Adipocyte (in vitro differentiated cells): Measurements from ENCODE around the gene TPI1.

Experiments used
- DNase-seq: peaks from one replicate; pipeline ENCODE4 v3.0.0-alpha.2; 2015; ENCODE audit warnings: low read depth
- H3K27me3 ChIP-seq: replicated peaks from 2 replicates; pipeline ENCODE4 v1.7.0; 2013; ENCODE audit warnings: mild to moderate bottlenecking, low read length, moderate library complexity; ENCODE audit not compliant: control insufficient read depth, insufficient read depth
- H3K36me3 ChIP-seq: 2 replicates; pipeline ENCODE4 v1.7.0; 2013; ENCODE audit warnings: low read length, mild to moderate bottlenecking, moderate library complexity; ENCODE audit not compliant: control insufficient read depth, insufficient read depth, severe bottlenecking
- H3K4me1 ChIP-seq: 2 replicates; pipeline ENCODE4 v1.7.0; 2013; ENCODE audit warnings: mild to moderate bottlenecking, low read length, moderate library complexity; ENCODE audit not compliant: control insufficient read depth, insufficient read depth
- H3K4me3 ChIP-seq: 2 replicates; pipeline ENCODE4 v1.7.0; 2013; ENCODE audit warnings: mild to moderate bottlenecking, low read length, moderate library complexity
- H3K9ac ChIP-seq: 2 replicates; pipeline ENCODE4 v1.7.0; 2013; ENCODE audit warnings: mild to moderate bottlenecking, low read length, moderate library complexity
- H3K9me3 ChIP-seq: 2 replicates; pipeline ENCODE4 v1.7.0; 2013; ENCODE audit warnings: mild to moderate bottlenecking, low read length, moderate library complexity; ENCODE audit not compliant: control insufficient read depth

TPI1 gene

DNA sequence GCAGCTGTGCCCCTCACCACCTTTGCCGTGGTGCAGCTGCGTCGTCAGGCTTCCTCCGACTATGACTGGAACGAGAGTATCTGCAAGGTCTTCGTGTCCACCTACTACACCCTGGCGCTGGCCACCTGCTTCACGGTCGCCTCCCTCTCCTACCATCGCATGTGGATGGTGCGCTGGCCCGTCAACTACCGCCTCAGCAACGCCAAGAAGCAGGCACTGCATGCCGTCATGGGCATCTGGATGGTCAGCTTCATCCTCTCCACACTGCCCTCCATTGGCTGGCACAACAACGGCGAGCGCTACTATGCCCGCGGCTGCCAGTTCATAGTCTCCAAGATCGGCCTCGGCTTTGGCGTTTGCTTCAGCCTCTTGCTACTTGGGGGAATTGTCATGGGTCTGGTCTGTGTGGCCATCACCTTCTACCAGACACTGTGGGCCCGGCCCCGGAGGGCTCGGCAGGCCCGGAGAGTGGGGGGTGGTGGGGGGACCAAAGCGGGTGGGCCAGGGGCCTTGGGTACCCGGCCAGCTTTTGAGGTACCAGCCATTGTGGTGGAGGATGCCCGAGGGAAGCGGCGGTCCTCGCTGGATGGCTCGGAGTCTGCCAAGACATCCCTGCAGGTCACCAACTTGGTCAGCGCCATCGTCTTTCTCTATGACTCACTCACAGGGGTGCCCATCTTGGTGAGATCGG is 43.1 kb upstream of the TPI1 start:
- DNase-seq = no peak
- peaks cover 13% of the 10 kb centered on the region for H3K4me1 ChIP-seq
- peaks cover 32% of the 10 kb centered on the region for H3K27me3 ChIP-seq

DNA sequence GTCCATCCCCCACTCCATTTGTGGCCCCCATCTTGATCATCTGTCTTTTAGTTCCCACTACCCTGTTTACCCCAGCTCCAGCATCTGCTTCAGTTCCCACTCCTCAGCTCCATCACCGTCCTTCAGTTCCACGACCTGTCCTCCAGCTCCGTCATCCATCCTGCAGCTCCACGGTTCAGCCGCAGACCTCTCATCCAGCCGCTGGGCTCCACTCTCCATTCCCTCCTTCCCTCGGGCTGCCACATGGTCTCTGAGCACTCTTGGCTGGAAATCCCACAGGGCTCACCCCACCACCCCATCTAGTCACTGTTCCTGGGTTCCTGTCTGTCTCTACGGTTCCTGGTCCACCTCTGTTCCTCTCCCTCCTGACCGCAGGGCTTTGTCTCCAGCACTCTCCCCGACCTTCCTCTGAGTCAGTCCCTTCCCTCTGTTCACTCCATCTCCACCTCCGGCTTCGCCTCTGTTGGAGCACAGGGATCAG is 42.4 kb upstream of the TPI1 start:
- Histone ChIP-seq H3K4me1 (peaks cover 13% of the 10 kb centered on the region), H3K4me3 (no peak overlapping the region), H3K27me3 (peaks cover 28% of the 10 kb centered on the region)

More for the DNA sequence above, 43.1 kb upstream of the TPI1 start:
- Histone ChIP-seq H3K4me3 (no peak overlapping the region), H3K36me3 (no peaks in the 10 kb centered on the region), H3K9ac (no peak overlapping the region), H3K9me3 (no peaks in the 10 kb centered on the region)

DNA sequence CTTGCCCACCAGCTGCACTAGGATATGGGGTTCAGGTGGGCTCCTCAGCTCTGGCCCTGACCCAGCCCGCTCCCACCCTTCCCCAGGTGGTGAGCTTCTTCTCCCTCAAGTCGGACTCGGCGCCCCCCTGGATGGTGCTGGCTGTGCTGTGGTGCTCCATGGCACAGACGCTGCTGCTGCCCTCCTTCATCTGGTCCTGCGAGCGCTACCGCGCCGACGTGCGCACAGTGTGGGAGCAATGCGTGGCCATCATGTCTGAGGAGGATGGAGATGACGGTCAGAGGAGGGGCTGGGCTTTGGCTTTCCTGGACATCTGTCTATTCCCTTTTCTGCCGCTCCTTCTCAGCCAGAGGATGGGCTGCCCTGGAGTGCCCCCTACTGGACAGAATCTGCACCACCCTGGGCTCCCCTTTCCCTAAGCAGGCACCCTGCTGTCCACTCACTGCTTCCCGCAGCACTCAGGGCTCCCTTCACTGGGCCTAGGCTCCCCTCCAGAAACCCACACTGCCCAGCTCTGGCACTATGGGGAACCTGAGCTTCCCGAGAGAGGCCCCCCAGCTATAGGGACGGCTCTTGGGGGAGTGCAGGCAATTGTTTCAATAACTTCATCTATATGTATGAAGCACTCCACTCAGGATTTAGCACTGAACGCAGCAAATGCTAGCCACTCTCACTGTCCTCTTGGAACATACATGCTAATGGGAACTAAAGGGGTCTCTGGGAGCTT is 41.8 kb upstream of the TPI1 start:
- H3K4me3 ChIP-seq = no peak overlapping the region
- no peaks in the 10 kb centered on the region for H3K9me3 ChIP-seq
- no peak overlapping the region for H3K9ac ChIP-seq
- peaks cover 13% of the 10 kb centered on the region for H3K4me1 ChIP-seq
- peaks cover 22% of the 10 kb centered on the region for H3K27me3 ChIP-seq
- no peaks in the 10 kb centered on the region for H3K36me3 ChIP-seq
- peak; percentile 93 for DNase-seq

More for the DNA sequence above, 42.4 kb upstream of the TPI1 start:
- Histone ChIP-seq H3K9me3 (no peaks in the 10 kb centered on the region), H3K36me3 (no peaks in the 10 kb centered on the region), H3K9ac (no peak overlapping the region)
- peak; percentile 19 for DNase-seq

DNA sequence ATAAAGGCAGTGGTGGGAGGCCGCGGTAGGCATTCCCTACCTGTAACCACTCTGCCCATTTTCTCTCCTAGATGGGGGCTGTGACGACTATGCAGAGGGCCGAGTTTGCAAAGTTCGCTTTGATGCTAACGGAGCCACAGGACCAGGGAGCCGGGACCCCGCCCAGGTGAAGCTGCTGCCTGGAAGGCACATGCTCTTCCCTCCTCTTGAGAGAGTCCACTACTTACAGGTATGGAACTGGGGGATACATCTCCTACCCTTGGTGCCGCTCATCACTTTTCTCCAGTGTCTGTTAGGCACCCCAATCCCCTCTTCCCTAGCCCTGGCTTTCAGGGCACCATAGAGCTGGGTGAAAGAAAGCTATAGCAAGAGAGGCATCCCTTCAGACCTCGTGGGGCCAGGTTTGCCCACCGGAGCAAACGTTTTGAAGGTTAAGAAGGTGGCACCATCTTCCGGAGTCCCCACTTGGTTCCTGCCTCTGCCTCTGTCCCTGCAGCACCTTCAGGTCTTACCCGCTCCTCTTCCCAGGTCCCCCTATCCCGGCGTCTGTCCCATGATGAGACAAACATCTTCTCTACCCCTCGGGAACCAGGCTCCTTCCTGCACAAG is 41.1 kb upstream of the TPI1 start:
- no peaks in the 10 kb centered on the region for H3K9me3 ChIP-seq
- DNase-seq = no peak

DNA sequence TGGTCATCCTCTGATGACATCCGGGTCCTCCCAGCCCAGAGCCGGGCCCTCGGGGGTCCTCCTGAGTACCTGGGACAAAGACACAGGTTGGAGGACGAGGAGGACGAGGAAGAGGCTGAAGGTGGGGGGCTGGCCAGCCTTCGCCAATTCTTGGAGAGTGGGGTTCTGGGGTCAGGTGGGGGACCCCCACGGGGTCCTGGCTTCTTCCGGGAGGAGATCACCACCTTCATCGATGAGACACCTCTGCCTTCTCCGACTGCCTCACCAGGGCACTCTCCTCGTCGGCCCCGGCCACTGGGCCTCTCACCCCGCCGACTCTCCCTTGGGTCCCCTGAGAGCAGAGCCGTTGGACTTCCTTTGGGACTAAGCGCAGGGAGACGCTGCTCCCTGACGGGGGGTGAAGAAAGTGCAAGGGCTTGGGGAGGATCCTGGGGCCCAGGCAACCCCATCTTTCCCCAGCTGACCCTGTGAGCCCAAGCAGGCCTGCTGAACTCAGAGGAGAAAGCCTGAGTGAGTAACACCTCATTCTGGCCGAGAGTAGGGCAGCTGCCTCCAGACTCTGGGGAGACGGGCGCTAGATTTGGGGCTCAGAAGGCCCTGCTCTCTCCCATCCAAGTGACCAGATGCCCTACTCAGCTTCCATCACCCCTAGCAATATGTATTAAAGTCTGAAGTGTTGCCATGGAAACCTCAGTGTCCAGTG is 40.4 kb upstream of the TPI1 start:
- Histone ChIP-seq H3K36me3 (no peaks in the 10 kb centered on the region), H3K4me3 (no peak overlapping the region), H3K27me3 (peaks cover 20% of the 10 kb centered on the region), H3K9me3 (no peaks in the 10 kb centered on the region), H3K4me1 (peaks cover 7% of the 10 kb centered on the region), H3K9ac (peak overlapping the region; percentile 69)
- DNase-seq = no peak

More for the DNA sequence above, 41.1 kb upstream of the TPI1 start:
- Histone ChIP-seq H3K36me3 (no peaks in the 10 kb centered on the region), H3K27me3 (peaks cover 22% of the 10 kb centered on the region), H3K9ac (no peak overlapping the region), H3K4me3 (no peak overlapping the region), H3K4me1 (peaks cover 9% of the 10 kb centered on the region)

DNA sequence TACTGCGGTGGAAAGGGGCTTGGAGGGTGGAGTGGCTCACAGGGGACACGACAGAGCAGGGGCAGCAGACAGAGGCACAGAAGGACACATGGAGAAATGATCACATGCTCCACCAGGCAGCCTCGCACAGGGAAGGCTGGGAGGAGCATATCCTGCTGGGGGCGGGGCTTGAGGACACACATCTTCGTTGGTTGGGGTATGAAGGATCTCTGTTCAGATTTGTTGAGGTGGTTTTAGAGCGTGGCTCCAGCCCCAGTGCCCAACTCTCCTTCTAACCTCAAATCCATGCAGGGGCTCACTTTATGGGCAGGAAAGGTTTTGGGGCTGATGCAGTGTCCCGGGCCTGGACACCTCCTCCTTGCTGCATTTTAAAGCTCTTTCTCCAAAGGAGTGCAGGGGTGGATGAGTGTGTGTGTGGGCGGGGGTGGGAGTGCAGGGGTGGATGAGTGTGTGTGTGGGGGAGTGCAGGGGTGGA is 39.9 kb upstream of the TPI1 start:
- Histone ChIP-seq H3K9me3 (no peaks in the 10 kb centered on the region), H3K4me3 (no peak overlapping the region), H3K27me3 (peaks cover 15% of the 10 kb centered on the region), H3K4me1 (peaks cover 6% of the 10 kb centered on the region), H3K36me3 (no peaks in the 10 kb centered on the region), H3K9ac (peak overlapping the region; percentile 69)
- peak; percentile 94 for DNase-seq

DNA sequence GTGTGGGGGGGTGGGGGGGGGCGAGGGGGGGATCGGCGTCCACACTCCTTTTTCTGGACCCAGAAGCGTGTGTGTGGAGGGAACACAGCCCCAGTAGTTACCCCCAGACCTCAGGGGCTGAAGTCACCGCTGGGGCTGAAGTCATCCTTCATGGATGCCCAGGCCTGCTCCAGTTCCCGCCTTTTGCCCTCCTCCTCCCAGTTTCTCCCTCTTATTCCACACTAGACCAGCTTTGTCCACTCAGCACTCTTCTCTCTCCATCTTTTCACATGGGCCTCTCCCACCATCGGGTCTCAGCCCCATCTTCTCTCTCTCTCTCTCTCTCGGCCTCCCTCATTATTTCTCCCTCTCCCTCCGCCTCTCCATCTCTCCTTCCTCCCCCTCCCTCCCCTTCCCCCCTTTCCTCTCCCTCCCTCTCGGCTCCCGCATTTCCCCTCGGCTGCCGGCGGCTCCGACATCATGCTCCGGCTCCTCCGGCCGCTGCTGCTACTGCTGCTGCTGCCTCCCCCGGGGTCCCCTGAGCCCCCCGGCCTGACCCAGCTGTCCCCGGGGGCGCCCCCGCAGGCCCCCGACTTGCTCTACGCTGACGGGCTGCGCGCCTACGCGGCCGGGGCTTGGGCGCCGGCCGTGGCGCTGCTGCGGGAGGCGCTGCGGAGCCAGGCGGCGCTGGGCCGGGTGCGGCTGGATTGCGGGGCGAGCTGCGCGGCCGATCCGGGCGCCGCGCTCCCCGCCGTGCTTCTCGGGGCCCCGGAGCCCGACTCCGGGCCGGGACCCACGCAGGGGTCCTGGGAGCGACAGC is 39.1 kb upstream of the TPI1 start, which contains the start of gene P3H3:
P3H3 (plus strand) TSS at position 426 of the 799 bp plus-strand sequence; CDS start at position 460, 34 bp downstream.
- Histone ChIP-seq H3K4me3 (peak within 1 kb of the TSS; percentile 87), H3K36me3 (no peaks in the 10 kb centered on the region), H3K27me3 (peaks cover 8% of the 10 kb centered on the region), H3K4me1 (peaks cover 8% of the 10 kb centered on the region), H3K9me3 (no peaks in the 10 kb centered on the region), H3K9ac (peak within 1 kb of the TSS; percentile 90)
- DNase-seq = peak; percentile 73

DNA sequence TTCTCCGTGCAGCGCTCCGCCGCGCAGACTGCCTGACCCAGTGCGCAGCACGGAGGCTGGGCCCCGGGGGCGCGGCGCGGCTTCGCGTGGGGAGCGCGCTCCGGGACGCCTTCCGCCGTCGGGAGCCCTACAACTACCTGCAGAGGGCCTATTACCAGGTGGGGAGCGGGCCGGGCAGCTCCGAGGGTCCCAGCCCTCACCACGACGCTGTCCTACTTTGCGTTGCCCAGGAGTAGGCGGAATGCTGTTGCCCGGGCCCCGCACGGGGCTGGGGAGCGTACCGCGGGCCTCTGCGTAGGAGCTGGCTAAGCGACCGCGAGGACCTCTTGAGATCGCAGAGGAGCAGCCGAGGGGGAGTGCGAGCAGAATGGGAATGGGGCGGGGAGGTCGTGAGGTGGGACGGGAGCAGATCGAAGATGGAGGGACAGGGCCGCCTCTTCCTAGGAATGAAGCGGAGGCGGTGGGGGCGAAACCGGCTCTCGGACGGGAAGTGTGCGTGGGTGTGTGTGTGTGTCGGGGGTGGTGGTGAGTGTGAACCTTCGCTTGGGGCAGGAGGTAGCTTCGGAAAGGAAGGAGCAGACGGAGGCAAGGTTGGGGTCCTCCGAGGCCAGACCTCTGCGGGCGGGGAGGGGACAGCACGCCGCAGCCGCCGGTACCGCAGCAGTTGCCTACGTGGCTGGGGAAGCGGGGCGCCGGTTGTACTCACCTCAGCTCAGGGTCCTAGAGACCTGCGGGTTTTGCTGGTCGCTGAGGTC is 38.4 kb upstream of the TPI1 start:
- Histone ChIP-seq H3K4me3 (peak overlapping the region; percentile 87), H3K9ac (peak overlapping the region; percentile 90), H3K27me3 (peaks cover 3% of the 10 kb centered on the region), H3K9me3 (no peaks in the 10 kb centered on the region), H3K4me1 (peaks cover 9% of the 10 kb centered on the region), H3K36me3 (no peaks in the 10 kb centered on the region)
- DNase-seq = peak; percentile 75

DNA sequence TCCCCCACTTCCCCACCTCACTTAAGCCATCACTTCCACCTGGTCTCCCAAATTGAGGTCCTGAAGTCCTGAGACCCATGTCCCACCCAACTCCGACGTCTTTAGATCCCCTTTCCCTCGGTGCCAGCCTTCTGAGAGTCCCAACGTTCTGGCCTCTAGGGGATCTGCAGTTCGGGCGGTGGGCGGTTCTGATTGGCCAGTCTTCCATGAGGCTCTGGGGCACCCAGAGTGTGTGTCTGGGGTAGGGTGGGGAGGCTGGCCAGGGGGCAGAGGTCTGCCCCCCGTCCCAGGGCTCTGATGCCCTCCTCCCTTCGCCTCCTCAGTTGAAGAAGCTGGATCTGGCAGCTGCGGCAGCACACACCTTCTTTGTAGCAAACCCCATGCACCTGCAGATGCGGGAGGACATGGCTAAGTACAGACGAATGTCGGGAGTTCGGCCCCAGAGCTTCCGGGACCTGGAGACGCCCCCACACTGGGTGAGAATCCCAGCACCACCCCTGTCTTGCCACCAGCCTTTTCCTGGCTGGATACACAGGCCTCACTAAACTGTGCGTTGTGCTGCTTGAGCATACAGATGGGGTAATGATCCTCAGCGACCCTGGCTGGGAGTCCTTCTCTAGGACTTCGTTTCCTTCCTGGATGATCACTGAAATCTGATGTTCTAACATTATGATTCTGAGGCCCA is 37.7 kb upstream of the TPI1 start:
- no peaks in the 10 kb centered on the region for H3K36me3 ChIP-seq
- peak overlapping the region; percentile 87 for H3K4me3 ChIP-seq
- no peaks in the 10 kb centered on the region for H3K27me3 ChIP-seq
- DNase-seq = peak; percentile 82
- H3K4me1 ChIP-seq = peaks cover 9% of the 10 kb centered on the region
- peak overlapping the region; percentile 90 for H3K9ac ChIP-seq
- H3K9me3 ChIP-seq = no peaks in the 10 kb centered on the region
